Mucosa of rectum (tissue), 2 donors: ENCODE data around the gene SHISAL2A.

Source experiments
- H3K27ac ChIP-seq, 2 donors: one replicate each; pipeline ENCODE4 v1.7.0; 2013; ENCODE audit warnings: inconsistent platforms in 2 of 2, low read depth in 2 of 2, low read length in 2 of 2
- H3K27me3 ChIP-seq, 2 donors: one replicate each; pipeline ENCODE4 v1.7.0; 2013; ENCODE audit warnings: low read length in 2 of 2; ENCODE audit not compliant: control insufficient read depth in 2 of 2, insufficient read depth in 2 of 2
- H3K36me3 ChIP-seq, 2 donors: one replicate each; pipeline ENCODE4 v1.7.0; 2013; ENCODE audit warnings: low read length in 2 of 2; ENCODE audit not compliant: control insufficient read depth in 2 of 2, insufficient read depth in 2 of 2
- H3K4me1 ChIP-seq, 2 donors: one replicate each; pipeline ENCODE4 v1.7.0; 2013; ENCODE audit warnings: low read length in 2 of 2, mild to moderate bottlenecking in 1 of 2; ENCODE audit not compliant: control insufficient read depth in 2 of 2, insufficient read depth in 2 of 2
- H3K4me3 ChIP-seq, 2 donors: one replicate each; pipeline ENCODE4 v1.7.0; 2013; ENCODE audit warnings: low read length in 2 of 2
- H3K9ac ChIP-seq, 2 donors: one replicate each; pipeline ENCODE4 v1.7.0; 2013; ENCODE audit warnings: low read length in 2 of 2, low read depth in 1 of 2, mild to moderate bottlenecking in 1 of 2
- H3K9me3 ChIP-seq, 2 donors: one replicate each; pipeline ENCODE4 v1.7.0; 2013; ENCODE audit warnings: low read length in 2 of 2; ENCODE audit not compliant: control insufficient read depth in 2 of 2
- donor health status: healthy.
- donor health status: Normal muscosa, but diverticular disease.

SHISAL2A gene

DNA sequence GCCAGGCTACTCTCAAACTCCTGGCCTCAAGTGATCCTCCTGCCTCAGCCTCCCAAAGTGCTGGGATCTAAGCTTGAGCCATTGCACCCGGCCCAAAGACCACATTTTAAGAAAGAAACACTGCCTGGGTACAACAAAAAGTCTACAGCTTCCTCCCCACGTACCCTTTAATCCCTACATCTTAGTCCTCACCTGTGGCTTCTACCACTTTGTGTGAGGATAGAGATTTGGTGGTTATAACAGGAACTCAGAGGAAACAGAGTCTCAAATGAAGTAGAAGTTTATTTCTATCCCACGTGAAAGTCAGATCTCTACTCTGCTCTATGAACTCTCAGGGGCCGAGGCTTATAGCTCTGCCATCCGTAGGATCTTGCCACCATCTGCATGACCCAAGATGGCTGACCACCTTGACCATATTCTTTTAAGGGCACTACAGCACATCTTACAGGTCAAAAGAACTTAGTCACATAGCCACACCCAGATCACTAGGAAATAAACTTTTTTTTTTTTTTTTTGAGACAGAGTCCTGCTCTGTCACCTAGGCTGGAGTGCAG lies 17.4 kb upstream of the SHISAL2A start:
- no peak overlapping the region for H3K9ac ChIP-seq
- H3K9me3 ChIP-seq = no peaks in the 10 kb centered on the region

DNA sequence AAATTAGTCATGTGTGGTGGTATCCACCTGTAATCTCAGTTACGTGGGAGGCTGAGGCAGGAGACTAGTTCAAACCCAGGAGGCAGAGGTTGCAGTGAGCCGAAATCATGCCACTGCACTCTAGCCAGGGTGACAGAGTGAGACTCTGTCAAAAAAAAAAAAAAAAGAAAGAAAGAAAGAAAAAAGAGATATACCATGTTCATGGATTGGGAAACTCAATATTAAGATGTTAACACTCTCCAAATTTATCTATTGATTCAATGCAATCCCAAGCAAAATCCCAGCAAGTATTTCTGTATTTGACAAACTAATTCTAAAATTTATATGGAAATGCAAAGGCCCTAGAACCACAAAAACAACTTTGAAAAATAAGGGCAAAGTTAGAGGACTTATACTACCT lies 11.0 kb upstream of the SHISAL2A start:
- H3K4me3 ChIP-seq = no peak overlapping the region
- no peaks in the 10 kb centered on the region for H3K27me3 ChIP-seq
- H3K9me3 ChIP-seq = no peaks in the 10 kb centered on the region
- H3K36me3 ChIP-seq = no peaks in the 10 kb centered on the region
- no peaks in the 10 kb centered on the region for H3K4me1 ChIP-seq
- H3K27ac ChIP-seq = no peak overlapping the region
- H3K9ac ChIP-seq = no peak overlapping the region

More for the DNA sequence above, 17.4 kb upstream of the SHISAL2A start:
- Histone ChIP-seq H3K27me3 (no peaks in the 10 kb centered on the region), H3K36me3 (no peaks in the 10 kb centered on the region), H3K27ac (no peak overlapping the region), H3K4me3 (no peak overlapping the region), H3K4me1 (no peaks in the 10 kb centered on the region)

GRCh38 chr1:52623812-52624211 lies 9.2 kb upstream of the SHISAL2A start:
- Histone ChIP-seq H3K9me3 (no peaks in the 10 kb centered on the region), H3K27me3 (no peaks in the 10 kb centered on the region), H3K36me3 (no peaks in the 10 kb centered on the region), H3K4me1 (no peaks in the 10 kb centered on the region), H3K4me3 (no peak overlapping the region), H3K27ac (no peak overlapping the region), H3K9ac (no peak overlapping the region)

- no peak overlapping the region for H3K27ac ChIP-seq
- H3K9me3 ChIP-seq = no peaks in the 10 kb centered on the region
- H3K27me3 ChIP-seq = peaks cover 6 to 9% of the 10 kb centered on the region in 2 donors
- peaks cover 0 to 4% of the 10 kb centered on the region in 2 donors for H3K4me1 ChIP-seq
- no peak overlapping the region for H3K4me3 ChIP-seq
- H3K9ac ChIP-seq = no peak overlapping the region
- H3K36me3 ChIP-seq = no peaks in the 10 kb centered on the region
Measured at GRCh38 chr1:52627028-52627427, 5.9 kb upstream of the SHISAL2A start.

GRCh38 chr1:52628614-52629324 lies 4.2 kb upstream of the SHISAL2A start:
- Histone ChIP-seq H3K27ac (no peak overlapping the region), H3K36me3 (no peaks in the 10 kb centered on the region), H3K4me3 (no peak overlapping the region), H3K9me3 (no peaks in the 10 kb centered on the region), H3K9ac (no peak overlapping the region), H3K27me3 (peaks cover 17 to 22% of the 10 kb centered on the region in 2 donors), H3K4me1 (peaks cover 0 to 4% of the 10 kb centered on the region in 2 donors)

DNA sequence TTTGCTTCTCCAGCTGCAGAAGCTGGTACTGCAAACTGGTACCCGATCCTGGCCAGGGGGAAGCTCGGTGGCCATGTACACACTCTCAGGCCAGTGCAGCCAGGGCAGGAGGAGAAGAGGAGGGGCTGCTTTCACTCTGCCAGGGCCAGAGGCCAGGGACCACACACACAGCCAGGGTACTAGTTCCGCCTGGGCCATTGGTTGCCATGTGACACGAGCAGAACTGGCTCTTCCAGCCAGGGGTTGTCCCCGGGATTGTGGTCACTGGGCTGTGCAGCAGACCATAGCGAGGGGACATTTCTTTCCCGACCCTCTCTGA lies 3.7 kb upstream of the SHISAL2A start:
- Histone ChIP-seq H3K36me3 (no peaks in the 10 kb centered on the region), H3K9ac (no peak overlapping the region), H3K4me1 (peaks cover 0 to 4% of the 10 kb centered on the region in 2 donors), H3K9me3 (no peaks in the 10 kb centered on the region), H3K4me3 (no peak overlapping the region), H3K27ac (no peak overlapping the region), H3K27me3 (peaks cover 21 to 22% of the 10 kb centered on the region in 2 donors)

DNA sequence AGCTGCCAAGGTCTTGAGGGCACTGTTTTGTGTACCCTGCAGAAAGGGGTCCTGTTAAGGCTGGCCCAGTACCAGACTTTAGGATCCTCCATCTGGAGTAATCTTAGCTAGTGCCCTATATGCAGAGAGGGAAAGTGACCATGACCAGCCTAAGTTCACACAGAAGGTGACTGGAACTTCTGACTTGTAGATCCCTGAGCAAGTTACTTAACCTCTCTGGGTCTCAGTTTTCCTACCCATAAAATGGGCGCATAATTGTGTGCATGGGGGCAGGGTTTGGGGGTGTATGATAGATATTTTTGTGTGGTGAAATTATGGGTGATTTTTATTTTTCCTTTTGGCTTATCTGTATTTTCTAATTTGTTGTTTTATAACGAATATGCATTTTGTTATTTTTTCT lies 3.3 kb upstream of the SHISAL2A start:
- Histone ChIP-seq H3K27ac (no peak overlapping the region), H3K9me3 (no peaks in the 10 kb centered on the region), H3K27me3 (peaks cover 22 to 25% of the 10 kb centered on the region in 2 donors), H3K4me1 (peaks cover 0 to 4% of the 10 kb centered on the region in 2 donors), H3K9ac (no peak overlapping the region), H3K4me3 (no peak overlapping the region), H3K36me3 (no peaks in the 10 kb centered on the region)

DNA sequence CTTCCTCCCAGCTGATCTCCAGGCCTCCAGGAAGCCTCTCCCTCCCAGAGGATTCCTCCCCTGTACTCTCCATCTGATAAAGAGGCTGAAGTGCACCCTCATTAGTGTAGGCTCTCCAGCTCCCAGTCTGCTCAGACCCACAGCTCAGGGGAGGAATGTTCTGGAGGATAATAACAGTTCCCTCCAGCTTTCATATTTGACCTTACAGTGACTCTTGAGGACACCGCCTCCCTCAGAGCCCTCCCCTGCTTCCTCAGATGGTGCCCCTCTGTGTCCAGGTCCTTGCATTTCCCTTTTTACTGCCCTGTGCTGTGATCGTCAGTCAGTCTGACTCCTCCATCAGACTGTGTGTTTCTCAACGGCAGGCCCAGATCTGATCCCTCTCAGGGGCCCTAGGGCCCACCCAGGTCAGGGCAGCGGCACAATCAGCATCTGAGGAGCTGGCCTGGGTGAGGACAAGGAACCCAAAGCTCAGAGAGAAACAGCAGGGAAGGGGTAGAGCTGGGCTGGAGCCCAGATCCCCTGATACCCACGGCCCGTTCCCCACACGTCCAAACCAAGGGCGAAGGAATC lies 1.1 kb upstream of the SHISAL2A start:
- peaks cover 6 to 8% of the 10 kb centered on the region in 2 donors for H3K4me1 ChIP-seq
- H3K9ac ChIP-seq = peak overlapping the region in 1 of 2 donors; percentile 61
- H3K36me3 ChIP-seq = no peaks in the 10 kb centered on the region
- H3K27me3 ChIP-seq = peaks cover 22 to 26% of the 10 kb centered on the region in 2 donors
- peak overlapping the region in 1 of 2 donors; percentile 68 for H3K4me3 ChIP-seq
- H3K27ac ChIP-seq = peak overlapping the region; percentile 13 to 56
- no peaks in the 10 kb centered on the region for H3K9me3 ChIP-seq

DNA sequence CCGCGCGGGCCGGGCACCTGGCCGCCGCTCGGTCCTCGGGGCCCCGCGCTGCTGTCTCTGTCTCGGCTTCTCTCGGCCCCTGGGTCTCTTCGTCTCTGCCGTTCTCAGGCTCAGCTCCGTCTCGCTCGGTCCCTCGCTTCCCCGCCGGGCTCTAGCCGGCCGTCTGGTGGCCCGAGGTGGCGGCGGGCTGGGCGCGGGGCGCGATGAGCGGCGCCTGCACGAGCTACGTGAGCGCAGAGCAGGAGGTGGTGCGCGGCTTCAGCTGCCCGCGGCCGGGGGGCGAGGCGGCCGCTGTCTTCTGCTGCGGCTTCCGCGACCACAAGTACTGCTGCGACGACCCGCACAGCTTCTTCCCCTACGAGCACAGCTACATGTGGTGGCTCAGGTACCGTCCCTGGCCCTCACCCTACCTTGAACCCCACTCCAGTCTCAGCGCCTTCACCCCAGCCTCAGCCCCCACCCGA lies 355 bp downstream of the SHISAL2A start:
- peak overlapping the region; percentile 19 to 68 for H3K4me3 ChIP-seq
- H3K4me1 ChIP-seq = peaks cover 7 to 14% of the 10 kb centered on the region in 2 donors
- peak overlapping the region in 1 of 2 donors; percentile 63 for H3K27ac ChIP-seq

GRCh38 chr1:52634111-52634510 lies 1.1 kb downstream of the SHISAL2A start:
- no peaks in the 10 kb centered on the region for H3K36me3 ChIP-seq
- H3K9ac ChIP-seq = no peak overlapping the region
- H3K27me3 ChIP-seq = peaks cover 22 to 26% of the 10 kb centered on the region in 2 donors
- no peaks in the 10 kb centered on the region for H3K9me3 ChIP-seq
- H3K27ac ChIP-seq = peak overlapping the region in 1 of 2 donors; percentile 63
- peaks cover 5 to 14% of the 10 kb centered on the region in 2 donors for H3K4me1 ChIP-seq
- H3K4me3 ChIP-seq = peak overlapping the region in 1 of 2 donors; percentile 68

More for the DNA sequence above, 355 bp downstream of the SHISAL2A start:
- Histone ChIP-seq H3K27me3 (peaks cover 22 to 26% of the 10 kb centered on the region in 2 donors), H3K36me3 (no peaks in the 10 kb centered on the region), H3K9ac (peak overlapping the region; percentile 29 to 63), H3K9me3 (no peaks in the 10 kb centered on the region)
